Measurements from ENCODE around the gene TTLL5.

Gene TTLL5

GRCh38 chr14:75985618-75986438, 324.8 kb downstream of the TTLL5 start, which contains the start of gene IFT43:
Gene IFT43, plus strand, starts transcription at chr14:75985763. Its CDS starts 24 bp downstream, at chr14:75985787.
- peak; percentile 91 to 98 (median 96) for DNase-seq
- intact Hi-C loops (cut with DNase I) = no loop called here

- DNase-seq = no peak
- intact Hi-C loops (cut with DNase I) = no loop called here
Observed at GRCh38 chr14:75986439-75986765, 325.4 kb downstream of the TTLL5 start.

GRCh38 chr14:75987201-75987970, 326.3 kb downstream of the TTLL5 start:
- intact Hi-C loops (cut with DNase I) = no loop called here
- DNase-seq = no peak

DNA sequence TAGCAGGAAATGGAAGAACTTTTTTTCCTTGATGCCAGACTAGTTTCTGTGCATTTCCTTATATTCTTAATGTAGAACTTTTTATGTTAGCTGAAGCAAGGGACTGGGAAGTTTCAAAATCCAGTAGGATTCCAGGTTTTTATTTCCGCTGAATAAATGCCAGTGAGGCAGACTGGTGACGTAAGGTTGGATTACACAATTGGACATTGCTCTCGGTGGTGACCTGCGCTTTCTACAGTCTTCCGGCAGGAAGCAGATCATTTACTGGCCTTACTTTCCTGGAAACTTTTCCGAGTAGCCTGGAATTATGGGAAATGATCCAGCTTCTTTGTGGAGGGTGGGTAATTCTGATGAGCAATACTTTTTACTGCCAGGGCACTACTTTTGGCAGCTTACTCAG, 328.1 kb downstream of the TTLL5 start:
- peak in 1 of 42 donors; percentile 47 for DNase-seq
- intact Hi-C loops (cut with DNase I) = no loop called here

GRCh38 chr14:75990297-75990696, 329.3 kb downstream of the TTLL5 start:
- no peak for DNase-seq
- intact Hi-C loops (cut with DNase I) = no loop called here

- DNase-seq = no peak
- intact Hi-C loops (cut with DNase I) = no loop called here
Observed at GRCh38 chr14:75991753-75992152, 330.7 kb downstream of the TTLL5 start.

DNA sequence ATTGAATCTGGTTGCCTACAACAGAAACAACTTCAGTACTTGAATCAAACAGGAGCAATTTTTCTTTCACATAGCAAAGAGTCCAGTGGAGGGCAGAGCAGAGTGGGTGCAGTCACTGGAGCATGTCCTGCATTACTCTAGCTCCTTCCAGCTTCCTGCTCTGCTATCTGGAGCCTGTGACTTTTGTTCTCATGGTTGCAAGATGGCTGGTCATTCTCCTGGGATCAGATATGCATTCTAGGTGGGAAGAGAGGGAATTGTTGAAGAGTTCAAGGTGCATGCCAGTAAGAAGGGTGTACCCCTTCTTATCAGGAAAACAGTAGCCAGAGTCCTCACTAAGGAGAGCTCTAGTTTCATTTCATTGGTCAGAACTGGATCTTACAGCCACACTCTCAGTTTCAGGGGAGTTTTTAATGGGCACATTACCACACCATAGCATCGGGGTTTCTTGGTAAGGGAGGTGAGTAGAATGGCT, 332.6 kb downstream of the TTLL5 start:
- no peak for DNase-seq
- intact Hi-C loops (cut with DNase I) = no loop called here

DNA sequence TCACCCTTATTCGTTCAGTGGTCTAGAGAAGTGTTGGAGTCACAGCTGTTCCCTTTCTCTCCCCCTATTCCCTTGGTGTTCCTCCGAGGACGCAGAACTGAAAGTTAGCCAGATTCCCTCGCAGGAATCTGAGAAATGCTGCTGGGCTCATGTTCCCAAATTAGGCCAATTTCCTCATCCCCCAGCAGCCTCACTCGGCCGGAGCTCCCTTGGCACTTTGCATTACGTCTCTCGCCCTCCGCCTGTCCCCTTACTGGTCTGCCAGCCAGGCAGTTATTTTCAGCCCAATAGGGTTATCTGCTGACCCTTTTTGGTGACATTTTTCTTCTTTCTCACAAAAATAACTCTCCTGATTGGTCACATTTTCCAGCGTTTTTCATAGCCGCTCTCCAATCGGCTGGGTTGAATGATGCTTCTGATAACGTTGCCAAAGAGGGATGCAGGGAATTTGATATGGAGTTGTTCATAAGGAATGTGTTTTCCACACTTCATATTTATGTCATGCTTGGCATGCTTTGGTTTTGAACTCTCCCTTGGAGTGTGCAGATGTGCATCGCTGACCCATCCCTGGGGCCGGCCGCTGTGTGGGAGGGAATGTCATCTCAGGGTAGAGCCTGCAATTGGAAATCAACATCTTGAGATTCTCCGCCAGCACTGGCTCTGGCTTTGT, 334.5 kb downstream of the TTLL5 start:
- peak in 2 of 42 donors; percentile 12 to 55 for DNase-seq
- intact Hi-C loops (cut with DNase I) = no loop called here

DNA sequence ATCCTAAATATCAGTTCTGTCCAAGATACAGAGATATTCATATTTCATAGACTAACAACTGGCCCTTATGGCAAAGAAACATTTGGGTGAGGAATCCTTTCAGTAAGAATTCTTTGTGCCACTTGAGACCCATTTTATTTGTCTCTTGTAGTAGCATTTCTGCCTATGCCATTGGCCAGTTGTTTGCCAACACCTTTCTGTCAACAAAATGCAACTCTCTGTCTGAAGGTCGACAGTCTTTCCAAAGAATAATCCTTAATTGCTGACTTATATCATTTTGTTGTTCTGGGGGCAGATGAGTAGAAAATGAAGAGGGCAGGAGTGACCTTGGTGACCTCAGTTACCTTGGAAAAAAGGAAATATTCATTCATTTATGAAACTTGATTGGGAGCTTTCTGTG, 335.4 kb downstream of the TTLL5 start:
- intact Hi-C loops (cut with DNase I) = no loop called here
- DNase-seq = no peak

DNA sequence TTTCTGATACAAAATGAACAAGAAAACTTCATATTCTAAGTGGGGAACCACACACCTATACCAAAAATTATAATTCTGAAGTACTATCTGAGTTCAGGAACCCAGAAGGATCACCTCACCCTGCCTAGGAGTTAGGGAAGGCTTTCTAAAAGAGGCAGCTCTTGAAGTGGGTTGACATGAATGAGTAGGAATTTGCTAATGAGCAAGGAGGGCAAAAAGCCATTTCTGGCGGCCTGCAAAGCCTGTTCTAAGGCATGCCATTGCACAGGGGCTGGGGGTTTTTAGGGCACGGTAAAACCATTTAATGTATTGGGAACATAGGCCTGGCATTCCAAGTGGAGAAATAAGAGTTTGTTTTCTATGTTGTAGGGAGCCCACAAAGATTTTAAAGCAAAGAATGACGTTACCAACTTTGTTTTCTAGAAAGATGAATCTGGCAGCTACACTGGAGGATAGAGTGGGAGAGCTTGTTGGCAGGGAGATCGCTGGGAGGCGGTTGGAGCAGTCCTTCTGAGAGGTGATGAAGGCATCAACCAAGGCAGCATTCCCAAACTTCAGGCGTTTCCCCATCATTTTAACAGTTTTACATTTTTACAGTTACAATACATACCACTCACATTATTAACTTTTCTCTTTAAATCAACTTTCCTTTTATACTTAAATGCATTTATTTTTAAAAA, 338.6 kb downstream of the TTLL5 start:
- DNase-seq = peak in 31 of 42 donors; percentile 18 to 90 (median 57)
- intact Hi-C loops (cut with DNase I) = no loop called here

DNA sequence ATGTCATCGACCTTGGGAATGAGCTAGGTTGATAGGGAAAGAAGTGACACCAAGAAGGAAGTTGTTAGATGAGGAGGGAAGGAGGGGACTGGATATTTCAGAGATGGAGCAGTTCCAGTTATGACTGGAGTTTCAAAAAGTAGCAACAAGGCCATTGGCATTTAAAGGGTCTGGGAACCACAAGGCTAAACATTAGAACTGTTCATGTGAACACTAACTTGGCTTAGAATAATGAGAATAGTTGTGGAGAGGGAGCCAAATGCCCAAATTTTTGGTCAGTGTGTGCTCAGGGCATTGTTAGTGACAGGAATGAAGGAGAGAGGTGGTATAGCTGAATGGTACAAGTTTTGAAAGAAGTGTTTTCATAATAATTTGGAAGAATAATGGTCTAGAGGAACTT, 341.3 kb downstream of the TTLL5 start:
- intact Hi-C loops (cut with DNase I) = no loop called here
- DNase-seq = no peak

Measured in head of caudate nucleus (tissue), 42 donors.